Large intestine (tissue), 3 donors: ENCODE results near the gene FNDC1. TPM values are rescaled to one million over a fixed set of nuclear protein-coding genes. Genes with fewer than 3 reads are reported as not detected.

Source experiments
- DNase-seq, 2 donors: peaks; one replicate each; pipeline versions ENCODE4 v3.0.0 to v3.0.0-alpha.2; 2013
- H3K27ac ChIP-seq: one replicate; pipeline ENCODE4 v1.5.1; 2013; ENCODE audit warnings: low read length
- H3K27me3 ChIP-seq: 2 replicates; pipeline ENCODE4 v1.6.1; 2013; ENCODE audit warnings: low read length; ENCODE audit not compliant: control insufficient read depth, insufficient read depth
- H3K36me3 ChIP-seq: 2 replicates; pipeline ENCODE4 v1.6.1; 2013; ENCODE audit warnings: low read length; ENCODE audit not compliant: control insufficient read depth, insufficient read depth
- H3K4me1 ChIP-seq: one replicate; pipeline ENCODE4 v1.6.1; 2013; ENCODE audit warnings: low read length; ENCODE audit not compliant: control insufficient read depth, insufficient read depth
- H3K4me3 ChIP-seq: one replicate; pipeline ENCODE4 v1.5.1; 2013; ENCODE audit warnings: low read length
- H3K9me3 ChIP-seq: one replicate; pipeline ENCODE4 v1.6.1; 2013; ENCODE audit warnings: mild to moderate bottlenecking, low read depth, low read length, moderate library complexity; ENCODE audit not compliant: control insufficient read depth
- WGBS: methylation state at CpG from one replicate; pipeline ENCODE4 v1.1.5; 2013; ENCODE audit warnings: low lambda C conversion rate; ENCODE audit not compliant: insufficient coverage; 5-methylcytosine and 5-hydroxymethylcytosine counted together
- polyA plus RNA-seq: library from polyadenylated mRNA; unstranded; fragments of 120-200 nt; gene quantifications from one replicate; pipeline ENCODE4 v1.2.1, GENCODE V29; 2013

Gene FNDC1
- polyA plus RNA-seq, 1 donor: 22.0 TPM

DNA sequence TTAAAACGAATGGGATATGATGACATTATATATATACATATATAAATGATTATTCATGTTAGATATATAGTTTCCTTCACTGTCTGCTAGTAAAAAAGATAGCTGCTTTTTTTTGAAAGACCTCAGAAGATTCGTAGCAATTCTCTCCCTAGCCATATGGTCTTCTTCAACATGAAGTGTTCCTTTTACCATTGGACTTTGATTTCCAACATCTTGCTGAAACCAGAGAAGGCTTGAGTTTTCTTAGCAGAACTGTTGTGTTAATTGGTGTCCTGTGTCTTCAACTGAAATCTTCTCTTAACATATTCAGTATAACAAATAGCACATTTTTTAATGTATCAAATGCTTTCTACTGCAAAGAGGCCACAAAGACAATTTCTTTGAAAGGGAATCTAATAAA is 55.3 kb downstream of the FNDC1 start:
- H3K27ac ChIP-seq: no peak overlapping the region
- DNase-seq: no peak
- no CpG with 5 or more reads among the region's 2 CpGs for WGBS
- H3K27me3 ChIP-seq: peaks cover 2% of the 10 kb centered on the region
- no peaks in the 10 kb centered on the region for H3K4me1 ChIP-seq
- no peaks in the 10 kb centered on the region for H3K9me3 ChIP-seq
- no peak overlapping the region for H3K4me3 ChIP-seq
- H3K36me3 ChIP-seq: no peaks in the 10 kb centered on the region

DNA sequence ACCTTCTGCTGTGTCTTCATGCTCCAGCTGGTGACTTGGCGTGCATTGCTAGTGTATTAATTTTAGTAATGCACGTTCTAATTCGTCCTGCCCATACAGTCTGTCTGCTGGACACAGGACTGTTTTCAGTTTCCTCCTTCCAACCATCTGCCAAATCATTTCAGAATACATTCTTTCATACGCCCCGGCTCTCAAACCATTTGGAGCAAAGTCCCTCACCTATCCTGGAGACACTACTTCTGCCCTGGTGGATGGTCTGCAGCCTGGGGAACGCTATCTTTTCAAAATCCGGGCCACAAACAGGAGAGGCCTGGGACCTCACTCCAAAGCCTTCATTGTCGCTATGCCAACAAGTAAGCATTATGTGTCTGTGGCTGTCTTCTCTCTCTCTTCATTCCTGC is 60.5 kb downstream of the FNDC1 start:
- 33% methylated on average over 2 of the region's 8 CpGs for WGBS
- DNase-seq: no peak
- peaks cover 25% of the 10 kb centered on the region for H3K27me3 ChIP-seq
- no peak overlapping the region for H3K27ac ChIP-seq
- peaks cover 4% of the 10 kb centered on the region for H3K36me3 ChIP-seq
- H3K4me1 ChIP-seq: no peaks in the 10 kb centered on the region
- H3K4me3 ChIP-seq: no peak overlapping the region
- H3K9me3 ChIP-seq: peaks cover 4% of the 10 kb centered on the region

DNA sequence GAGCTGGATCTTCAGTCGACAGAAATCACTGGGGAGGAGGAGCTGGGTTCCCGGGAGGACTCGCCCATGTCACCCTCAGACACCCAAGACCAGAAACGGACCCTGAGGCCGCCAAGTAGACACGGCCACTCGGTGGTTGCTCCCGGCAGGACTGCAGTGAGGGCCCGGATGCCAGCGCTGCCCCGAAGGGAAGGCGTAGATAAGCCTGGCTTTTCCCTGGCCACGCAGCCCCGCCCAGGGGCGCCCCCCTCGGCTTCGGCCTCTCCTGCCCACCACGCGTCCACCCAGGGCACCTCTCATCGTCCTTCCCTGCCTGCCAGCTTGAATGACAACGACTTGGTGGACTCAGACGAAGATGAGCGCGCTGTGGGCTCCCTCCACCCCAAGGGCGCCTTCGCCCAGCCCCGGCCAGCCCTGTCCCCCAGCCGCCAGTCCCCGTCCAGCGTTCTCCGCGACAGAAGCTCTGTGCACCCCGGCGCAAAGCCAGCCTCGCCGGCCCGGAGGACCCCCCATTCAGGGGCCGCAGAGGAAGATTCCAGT is 63.0 kb downstream of the FNDC1 start:
- Histone ChIP-seq H3K36me3 (peaks cover 4% of the 10 kb centered on the region), H3K9me3 (peaks cover 4% of the 10 kb centered on the region), H3K4me3 (no peak overlapping the region), H3K27me3 (peaks cover 34% of the 10 kb centered on the region), H3K27ac (no peak overlapping the region), H3K4me1 (no peaks in the 10 kb centered on the region)
- no peak for DNase-seq
- 90% methylated on average over 2 of the region's 38 CpGs for WGBS

DNA sequence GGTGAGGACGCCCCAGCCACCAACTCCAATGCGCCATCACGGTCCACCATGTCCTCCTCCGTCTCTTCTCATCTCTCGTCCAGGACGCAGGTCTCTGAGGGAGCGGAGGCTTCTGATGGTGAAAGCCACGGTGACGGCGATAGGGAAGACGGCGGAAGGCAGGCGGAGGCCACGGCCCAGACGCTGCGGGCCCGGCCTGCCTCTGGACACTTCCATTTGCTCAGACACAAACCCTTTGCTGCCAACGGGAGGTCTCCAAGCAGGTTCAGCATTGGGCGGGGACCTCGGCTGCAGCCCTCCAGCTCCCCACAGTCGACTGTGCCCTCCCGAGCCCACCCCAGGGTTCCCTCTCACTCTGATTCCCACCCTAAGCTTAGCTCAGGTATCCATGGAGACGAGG is 63.6 kb downstream of the FNDC1 start:
- H3K4me1 ChIP-seq: no peaks in the 10 kb centered on the region
- H3K27ac ChIP-seq: no peak overlapping the region
- peaks cover 4% of the 10 kb centered on the region for H3K9me3 ChIP-seq
- WGBS: no CpG with 5 or more reads among the region's 23 CpGs
- H3K27me3 ChIP-seq: peaks cover 34% of the 10 kb centered on the region
- peaks cover 4% of the 10 kb centered on the region for H3K36me3 ChIP-seq
- no peak overlapping the region for H3K4me3 ChIP-seq
- no peak for DNase-seq

DNA sequence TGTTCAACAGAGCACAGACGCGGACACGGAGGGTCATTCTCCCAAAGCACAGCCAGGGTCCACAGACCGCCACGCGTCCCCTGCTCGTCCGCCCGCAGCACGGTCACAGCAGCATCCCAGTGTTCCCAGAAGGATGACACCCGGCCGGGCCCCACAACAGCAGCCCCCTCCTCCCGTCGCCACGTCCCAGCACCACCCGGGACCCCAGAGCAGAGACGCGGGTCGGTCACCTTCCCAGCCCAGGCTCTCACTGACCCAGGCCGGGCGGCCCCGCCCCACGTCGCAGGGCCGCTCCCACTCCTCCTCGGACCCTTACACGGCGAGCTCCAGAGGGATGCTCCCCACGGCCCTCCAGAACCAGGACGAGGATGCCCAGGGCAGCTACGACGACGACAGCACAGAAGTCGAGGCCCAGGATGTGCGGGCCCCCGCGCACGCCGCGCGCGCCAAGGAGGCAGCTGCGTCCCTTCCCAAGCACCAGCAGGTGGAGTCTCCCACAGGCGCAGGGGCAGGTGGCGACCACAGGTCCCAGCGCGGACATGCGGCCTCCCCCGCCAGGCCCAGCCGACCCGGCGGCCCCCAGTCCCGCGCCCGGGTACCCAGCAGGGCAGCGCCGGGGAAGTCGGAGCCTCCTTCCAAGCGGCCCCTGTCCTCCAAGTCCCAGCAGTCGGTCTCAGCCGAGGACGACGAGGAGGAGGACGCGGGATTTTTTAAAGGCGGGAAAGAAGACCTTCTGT is 64.3 kb downstream of the FNDC1 start:
- no peak for DNase-seq
- H3K27ac ChIP-seq: no peak overlapping the region
- peaks cover 34% of the 10 kb centered on the region for H3K27me3 ChIP-seq
- H3K4me1 ChIP-seq: no peaks in the 10 kb centered on the region
- WGBS: no CpG with 5 or more reads among the region's 66 CpGs
- H3K4me3 ChIP-seq: no peak overlapping the region
- H3K36me3 ChIP-seq: peaks cover 4% of the 10 kb centered on the region
- peaks cover 4% of the 10 kb centered on the region for H3K9me3 ChIP-seq

DNA sequence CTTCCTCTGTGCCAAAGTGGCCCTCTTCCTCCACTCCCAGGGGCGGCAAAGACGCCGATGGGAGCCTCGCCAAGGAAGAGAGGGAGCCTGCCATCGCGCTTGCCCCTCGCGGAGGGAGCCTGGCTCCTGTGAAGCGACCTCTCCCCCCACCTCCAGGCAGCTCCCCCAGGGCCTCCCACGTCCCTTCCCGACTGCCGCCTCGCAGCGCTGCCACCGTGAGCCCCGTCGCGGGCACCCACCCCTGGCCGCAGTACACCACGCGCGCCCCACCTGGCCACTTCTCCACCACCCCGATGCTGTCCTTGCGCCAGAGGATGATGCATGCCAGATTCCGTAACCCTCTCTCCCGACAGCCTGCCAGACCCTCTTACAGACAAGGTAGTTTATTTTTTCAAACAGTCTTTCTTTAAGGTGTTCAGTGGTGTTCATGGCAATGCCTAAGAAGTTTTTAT is 64.9 kb downstream of the FNDC1 start:
- Histone ChIP-seq H3K4me3 (no peak overlapping the region), H3K27ac (no peak overlapping the region), H3K36me3 (peaks cover 4% of the 10 kb centered on the region), H3K4me1 (no peaks in the 10 kb centered on the region), H3K9me3 (peaks cover 4% of the 10 kb centered on the region), H3K27me3 (peaks cover 34% of the 10 kb centered on the region)
- DNase-seq: no peak
- no CpG with 5 or more reads among the region's 26 CpGs for WGBS

DNA sequence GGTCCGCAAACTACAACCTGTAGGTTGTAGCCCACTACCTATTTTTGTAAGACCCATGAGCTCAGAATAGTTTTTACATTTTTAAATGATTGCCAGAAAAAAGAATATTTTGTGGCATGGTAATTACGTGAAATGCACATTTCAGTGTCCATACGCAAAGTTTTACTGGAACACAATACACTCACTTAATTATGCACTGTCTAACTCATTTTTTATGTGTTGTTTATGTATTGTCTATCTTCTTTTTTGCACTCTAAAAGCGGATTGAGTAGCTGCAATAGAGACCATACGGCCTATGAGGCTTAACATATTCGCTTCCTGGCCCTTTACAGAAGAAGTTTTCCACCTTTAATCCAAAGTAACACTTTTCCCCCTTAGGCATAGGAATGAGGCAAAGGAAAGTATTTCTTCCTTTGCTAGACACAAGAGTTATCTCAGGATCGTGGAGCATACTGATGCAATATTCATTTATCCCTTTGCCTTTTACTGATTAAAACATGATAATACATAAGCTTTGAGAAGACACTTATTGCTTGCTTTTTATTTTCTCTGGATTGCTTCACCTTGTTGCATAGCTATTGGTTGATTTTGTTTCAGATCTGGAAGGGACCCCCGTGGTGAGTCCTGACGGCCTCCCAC is 69.8 kb downstream of the FNDC1 start:
- peaks cover 2% of the 10 kb centered on the region for H3K36me3 ChIP-seq
- no peak for DNase-seq
- no peak overlapping the region for H3K4me3 ChIP-seq
- no peak overlapping the region for H3K27ac ChIP-seq
- no peaks in the 10 kb centered on the region for H3K9me3 ChIP-seq
- H3K4me1 ChIP-seq: no peaks in the 10 kb centered on the region
- peaks cover 15% of the 10 kb centered on the region for H3K27me3 ChIP-seq
- 60% methylated on average over 1 of the region's 9 CpGs for whole genome bisulfite sequencing

DNA sequence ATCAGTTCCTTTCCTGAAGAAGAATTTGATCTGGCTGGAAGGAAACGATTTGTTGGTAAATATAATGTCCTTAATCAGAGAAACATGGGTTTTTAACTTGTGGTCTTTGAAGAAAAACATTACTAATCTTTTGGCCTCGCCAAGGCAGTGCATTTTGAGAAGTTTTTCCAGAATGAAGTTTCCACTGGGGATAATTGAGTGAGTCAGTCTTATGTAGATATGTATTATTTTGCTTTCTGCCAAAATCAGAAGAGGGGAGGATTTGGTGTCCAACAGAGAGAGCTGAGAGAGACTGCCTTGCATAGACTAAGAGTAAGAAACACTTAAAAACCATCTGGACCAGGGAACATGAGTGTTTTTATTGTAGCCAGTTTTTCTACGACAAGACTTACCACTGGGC is 79.9 kb downstream of the FNDC1 start:
- Histone ChIP-seq H3K9me3 (no peaks in the 10 kb centered on the region), H3K36me3 (peaks cover 10% of the 10 kb centered on the region), H3K27me3 (no peaks in the 10 kb centered on the region), H3K27ac (no peak overlapping the region), H3K4me3 (no peak overlapping the region), H3K4me1 (no peaks in the 10 kb centered on the region)
- DNase-seq: peak in 1 of 2 donors; percentile 25
- WGBS: 80% methylated on average over 1 of the region's 3 CpGs

DNA sequence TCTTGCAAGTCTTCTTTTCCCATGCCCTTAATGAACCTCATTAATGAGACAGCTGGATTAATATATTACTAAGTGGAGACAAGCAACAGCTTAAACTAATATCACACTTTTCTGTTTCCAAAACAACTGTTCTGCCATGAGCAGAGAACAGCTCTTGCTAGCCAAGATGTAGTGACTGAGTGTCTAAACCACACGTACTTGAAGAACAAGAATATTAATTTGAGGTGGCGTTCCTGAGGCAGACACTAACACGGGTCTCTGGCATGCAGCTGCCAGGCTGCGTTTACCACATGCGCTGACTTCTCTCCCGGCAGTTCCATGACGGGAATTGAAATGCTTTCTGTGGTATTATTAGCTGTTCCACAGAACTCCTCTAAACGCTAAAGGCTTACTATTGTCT is 80.6 kb downstream of the FNDC1 start:
- H3K4me3 ChIP-seq: no peak overlapping the region
- no peak for DNase-seq
- H3K27me3 ChIP-seq: no peaks in the 10 kb centered on the region
- H3K27ac ChIP-seq: no peak overlapping the region
- WGBS: 80% methylated on average over 1 of the region's 8 CpGs
- H3K9me3 ChIP-seq: no peaks in the 10 kb centered on the region
- H3K4me1 ChIP-seq: no peaks in the 10 kb centered on the region
- H3K36me3 ChIP-seq: peaks cover 10% of the 10 kb centered on the region

DNA sequence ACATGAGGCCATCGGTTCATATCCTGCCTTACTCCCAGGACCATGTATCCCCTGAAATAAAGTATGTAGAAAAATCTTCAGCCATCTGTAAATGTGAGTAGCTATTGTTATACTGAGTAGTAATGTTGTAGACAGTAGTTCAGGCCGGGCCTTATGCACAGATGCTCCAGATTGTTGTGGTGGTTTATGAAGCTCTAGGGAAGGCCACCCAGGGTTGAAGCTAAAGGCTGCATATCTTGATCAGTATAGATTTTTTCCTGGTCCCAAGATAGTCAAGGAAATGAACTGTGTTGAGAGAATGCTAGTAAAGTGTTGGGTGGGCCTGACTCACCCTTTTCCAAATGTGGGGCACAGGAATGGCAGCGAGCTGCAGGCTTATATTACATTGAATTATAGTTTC is 81.4 kb downstream of the FNDC1 start:
- H3K36me3 ChIP-seq: peaks cover 10% of the 10 kb centered on the region
- no peaks in the 10 kb centered on the region for H3K27me3 ChIP-seq
- no peaks in the 10 kb centered on the region for H3K9me3 ChIP-seq
- no peaks in the 10 kb centered on the region for H3K4me1 ChIP-seq
- no peak for DNase-seq
- no peak overlapping the region for H3K27ac ChIP-seq
- WGBS: no CpG with 5 or more reads among the region's 3 CpGs
- no peak overlapping the region for H3K4me3 ChIP-seq
